ENCODE results near the gene CCL19. TPM values are rescaled to one million over a fixed set of nuclear protein-coding genes. Genes with fewer than 3 reads are reported as not detected.

Gene CCL19
- total RNA-seq, 1 experiment from 2014 or later, result not detected

DNA sequence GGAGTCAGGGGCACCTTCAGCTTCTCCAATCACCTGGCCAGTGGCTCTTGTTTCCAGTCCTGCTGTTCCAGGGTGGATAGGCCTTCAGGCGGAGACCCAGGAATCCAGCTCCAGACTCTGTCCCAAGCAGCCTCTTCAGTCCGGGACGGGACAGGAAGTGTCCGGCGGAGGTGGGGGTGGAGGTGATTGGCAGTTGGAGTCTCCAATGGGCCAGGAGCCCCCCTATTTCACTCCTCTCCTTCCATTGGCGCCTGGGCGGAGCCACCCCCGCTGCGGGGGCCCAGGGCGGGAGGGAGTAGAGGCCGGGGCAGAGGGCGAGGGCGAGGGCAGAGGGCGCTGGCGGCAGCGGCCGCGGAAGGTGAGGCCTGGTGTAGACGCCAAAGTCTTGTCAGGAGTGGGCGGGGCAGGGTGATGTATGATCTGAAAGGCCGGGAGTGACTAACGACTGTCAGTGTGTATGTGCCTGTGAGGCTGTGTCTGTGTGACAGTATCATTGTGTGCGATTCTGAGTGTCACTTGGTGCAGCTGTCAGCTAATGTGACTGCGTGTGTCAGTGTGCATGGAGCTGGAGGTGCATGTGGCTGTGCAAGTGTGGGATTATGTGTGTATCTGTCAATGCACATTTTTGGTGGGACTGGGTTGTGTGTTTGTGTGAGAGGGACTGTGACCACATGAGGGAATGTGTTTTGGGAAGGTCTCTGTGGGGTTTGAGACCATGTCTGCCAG, 39.0 kb downstream of the CCL19 start, which contains the start of gene IL11RA:
Gene IL11RA (plus strand): TSS at position 310 of the 726 bp plus-strand sequence. CDS start 3,033 bp downstream, outside the sequence.
- H3K27ac ChIP-seq (ENCODE audit: low read depth, low read length), result peak within 1 kb of the TSS; percentile 50
- TF ChIP-seq POLR2AphosphoS5 (IDR thresholded peaks at IDR 0.05; ENCODE audit: low read depth, low read length) (peak; percentile 93), POLR2A (IDR thresholded peaks at IDR 0.05; ENCODE audit: borderline replicate concordance, extremely low read depth, insufficient read depth, insufficient read length) (peak; percentile 45), EZH2phosphoT487 (IDR thresholded peaks at IDR 0.05; ENCODE audit: borderline replicate concordance) (no peak), YY1 (IDR thresholded peaks at IDR 0.05; ENCODE audit: extremely low read depth, insufficient replicate concordance, low read depth, low read length) (peak; percentile 46), TCF7L2 (IDR thresholded peaks at IDR 0.05; ENCODE audit: borderline replicate concordance, extremely low read depth, insufficient read depth, insufficient read length) (peak; percentile 63), CTCF (IDR thresholded peaks at IDR 0.05 in 2 of 3, conservative IDR thresholded peaks at IDR 0.05 in 1 of 3; ENCODE audit: borderline replicate concordance in 1 of 3, insufficient read depth in 1 of 3, low read depth in 2 of 3, low read length in 2 of 3) (no peak), FOSL1 (IDR thresholded peaks at IDR 0.05; ENCODE audit: low read depth) (no peak), ZFX (IDR thresholded peaks at IDR 0.05) (peak; percentile 35; the same call in 1 of the 2 replicates), CBX3 (IDR thresholded peaks at IDR 0.05; ENCODE audit: low read depth) (no peak)
- ChIA-PET POLR2A (interaction anchor here (1.3 to 1.5 kb wide), 2 partner anchors 13 to 14 kb away, joined by 5 to 8 read pairs; partner anchors contain the start of gene SIGMAR1), CTCF (interaction anchor here (0.9 to 1.4 kb wide), 3 partner anchors 13 to 108 kb away, joined by 3 to 4 read pairs (median 4); no protein-coding TSS in a partner anchor), RAD21 (ENCODE audit: low non-redundant PET in 1 of 2, low total read pairs in 2 of 2, uncharacterized antibody in 2 of 2, unreplicated experiment in 2 of 2) (no interaction called here)
- DNase-seq (ENCODE audit: low read depth, low spot score), result peak; percentile 80
- peaks cover 19 to 39% of the 10 kb centered on the region in 2 experiments for H3K4me1 ChIP-seq (ENCODE audit: control insufficient read depth in 1 of 2, insufficient read depth in 2 of 2, low read length in 2 of 2)
- no peaks in the 10 kb centered on the region for H3K9me2 ChIP-seq (ENCODE audit: insufficient read depth)
- no peaks in the 10 kb centered on the region for H4K20me1 ChIP-seq (ENCODE audit: insufficient read depth)
- H3K4me3 ChIP-seq (replicated peaks in 1 of 2; ENCODE audit: low read depth in 1 of 2, low read length in 2 of 2), result peak within 1 kb of the TSS; percentile 58 to 61
- peaks cover 0 to 6% of the 10 kb centered on the region in 2 experiments; a peak in 1 of 4 replicates for H3K36me3 ChIP-seq (ENCODE audit: control insufficient read depth in 1 of 2, insufficient read depth in 2 of 2, low read length in 2 of 2)
- no peaks in the 10 kb centered on the region for H3K9me3 ChIP-seq (ENCODE audit: control insufficient read depth in 1 of 2, insufficient read depth in 1 of 2, low read depth in 1 of 2, low read length in 2 of 2)
- peaks cover 4% of the 10 kb centered on the region; the same call in 1 of the 2 replicates for H3K79me2 ChIP-seq (ENCODE audit: insufficient read depth, low read length)
- BruUV-seq (replicated peaks), result no TSS peak
- peak within 1 kb of the TSS; percentile 58 for H3K9ac ChIP-seq (ENCODE audit: low read length)
- intact Hi-C loops (cut with micrococcal nuclease), result no loop called here
- no peak within 1 kb of the TSS for H2AFZ ChIP-seq (ENCODE audit: low read depth, low read length, poor library complexity, severe bottlenecking)
- ATAC-seq, result peak; percentile 94
- H3K27me3 ChIP-seq (ENCODE audit: insufficient read depth, low read length), result no peaks in the 10 kb centered on the region
- peak within 1 kb of the TSS; percentile 83 for H3K4me2 ChIP-seq (ENCODE audit: low read length)

All from HCT116 (cell line).